ENCODE measurements around the gene BDH1. TPM values are rescaled to one million over a fixed set of nuclear protein-coding genes. Genes with fewer than 3 reads are reported as not detected.
A peak's percentile ranks its signal among the peaks of the same experiment; 100 is the strongest.

Gene BDH1
- total and polyA plus RNA-seq, 2 of the 13 experiments (the other 11 are each of a cell fraction or from before 2014, with no cell fraction given), result 21.2 to 71.9 TPM

DNA sequence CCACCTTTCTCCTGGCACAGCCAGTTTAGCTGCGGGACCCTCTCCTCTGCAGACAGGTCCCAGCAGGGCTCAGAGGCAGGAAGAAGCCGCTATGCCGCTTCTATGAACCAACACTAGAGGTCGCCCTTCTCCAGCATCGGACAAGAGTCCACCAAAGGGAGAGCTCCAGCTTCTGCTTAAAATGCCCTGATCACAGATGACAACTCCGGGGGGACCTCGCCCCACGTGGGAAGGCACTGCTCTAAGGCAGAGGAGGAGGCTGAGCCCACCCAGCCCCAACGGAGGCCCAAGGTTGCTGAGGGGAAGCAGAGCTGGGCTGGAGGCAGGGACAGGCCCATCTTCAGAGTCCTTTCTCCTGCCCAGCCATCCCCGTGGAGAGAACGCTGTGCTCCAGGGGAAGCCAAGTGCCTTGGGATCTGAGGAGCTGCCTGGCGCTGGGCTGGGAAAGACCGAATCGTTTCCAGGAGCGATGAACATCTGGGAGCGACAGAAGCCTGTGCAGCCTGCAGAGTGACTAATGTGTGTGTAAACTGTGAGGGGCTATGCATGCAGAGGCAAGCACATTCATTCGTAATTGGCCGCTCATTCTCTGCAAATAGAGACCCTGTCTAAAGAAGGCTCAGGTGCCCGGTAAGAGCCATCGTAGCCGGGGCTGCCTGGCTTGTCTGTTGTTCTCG lies 43.5 kb upstream of the BDH1 start (continued):
- TF ChIP-seq, protein P1, sequence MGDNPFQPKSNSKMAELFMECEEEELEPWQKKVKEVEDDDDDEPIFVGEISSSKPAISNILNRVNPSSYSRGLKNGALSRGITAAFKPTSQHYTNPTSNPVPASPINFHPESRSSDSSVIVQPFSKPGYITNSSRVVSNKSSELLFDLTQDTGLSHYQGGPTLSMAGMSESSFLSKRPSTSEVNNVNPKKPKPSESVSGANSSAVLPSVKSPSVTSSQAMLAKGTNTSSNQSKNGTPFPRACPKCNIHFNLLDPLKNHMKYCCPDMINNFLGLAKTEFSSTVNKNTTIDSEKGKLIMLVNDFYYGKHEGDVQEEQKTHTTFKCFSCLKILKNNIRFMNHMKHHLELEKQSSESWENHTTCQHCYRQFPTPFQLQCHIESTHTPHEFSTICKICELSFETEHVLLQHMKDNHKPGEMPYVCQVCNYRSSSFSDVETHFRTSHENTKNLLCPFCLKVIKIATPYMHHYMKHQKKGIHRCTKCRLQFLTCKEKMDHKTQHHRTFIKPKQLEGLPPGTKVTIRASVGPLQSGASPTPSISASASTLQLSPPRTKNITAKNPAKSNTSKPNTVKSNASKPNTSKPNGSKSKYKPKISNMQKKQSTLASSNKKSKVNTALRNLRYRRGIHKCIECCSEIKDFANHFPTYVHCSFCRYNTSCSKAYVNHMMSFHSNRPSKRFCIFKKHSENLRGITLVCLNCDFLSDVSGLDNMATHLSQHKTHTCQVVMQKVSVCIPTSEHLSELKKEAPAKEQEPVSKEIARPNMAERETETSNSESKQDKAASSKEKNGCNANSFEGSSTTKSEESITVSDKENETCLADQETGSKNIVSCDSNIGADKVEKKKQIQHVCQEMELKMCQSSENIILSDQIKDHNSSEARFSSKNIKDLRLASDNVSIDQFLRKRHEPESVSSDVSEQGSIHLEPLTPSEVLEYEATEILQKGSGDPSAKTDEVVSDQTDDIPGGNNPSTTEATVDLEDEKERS (CRISPR knock-in tag; IDR thresholded peaks at IDR 0.05), result no peak
- TF ChIP-seq ZNF790 (CRISPR knock-in tag; IDR thresholded peaks at IDR 0.05; ENCODE audit: borderline replicate concordance) (no peak), ZNF574 (CRISPR knock-in tag; IDR thresholded peaks at IDR 0.05) (peak; percentile 43), ZFX (CRISPR knock-in tag; IDR thresholded peaks at IDR 0.05; ENCODE audit: low read depth) (peak; percentile 48; the same call in 1 of the 2 replicates), ZNF879 (CRISPR knock-in tag; IDR thresholded peaks at IDR 0.05) (no peak), MEIS1 (CRISPR knock-in tag; IDR thresholded peaks at IDR 0.05; ENCODE audit: borderline replicate concordance) (no peak), AHDC1 (CRISPR knock-in tag; IDR thresholded peaks at IDR 0.05; ENCODE audit: borderline replicate concordance) (no peak), HMGXB4 (CRISPR knock-in tag; IDR thresholded peaks at IDR 0.05; ENCODE audit: borderline replicate concordance in 1 of 2, low read depth in 1 of 2) (peak in 1 of 2 experiments; percentile 68; a peak in 1 of 4 replicates), ZNF780A (CRISPR knock-in tag; IDR thresholded peaks at IDR 0.05) (no peak), ZBTB20 (CRISPR knock-in tag; IDR thresholded peaks at IDR 0.05; ENCODE audit: borderline replicate concordance, low read depth) (no peak), ZNF207 (IDR thresholded peaks at IDR 0.05; ENCODE audit: borderline replicate concordance) (no peak), ZNF605 (CRISPR knock-in tag; IDR thresholded peaks at IDR 0.05) (peak; percentile 66; the same call in 1 of the 2 replicates)
